IPS DF 6.9 (cell line): Measurements from ENCODE around the gene ACAP3.
A peak's percentile ranks its signal among the peaks of the same experiment; 100 is the strongest.
"Not testable (repeated sequence)": the region's sequence is repeated elsewhere in the genome, so short reads cannot be mapped to it uniquely, and the experiment has no call there.

Source experiments
- DNase-seq: peaks from one replicate; pipeline ENCODE4 v3.0.0-alpha.2; 2013; ENCODE audit warnings: low read depth, low spot score
- H3K27ac ChIP-seq: one replicate; pipeline ENCODE4 v1.5.1; 2013; ENCODE audit warnings: low read length, control low read depth
- H3K27me3 ChIP-seq: 2 replicates; pipeline ENCODE4 v1.6.1; 2013; ENCODE audit warnings: mild to moderate bottlenecking, low read length; ENCODE audit not compliant: control insufficient read depth, insufficient read depth
- H3K36me3 ChIP-seq: 2 replicates; pipeline ENCODE4 v1.6.1; 2013; ENCODE audit warnings: low read length; ENCODE audit not compliant: control insufficient read depth, insufficient read depth
- H3K4me1 ChIP-seq: 2 replicates; pipeline ENCODE4 v1.6.1; 2013; ENCODE audit warnings: low read length; ENCODE audit not compliant: control insufficient read depth, insufficient read depth
- H3K4me3 ChIP-seq: 2 replicates; pipeline ENCODE4 v1.5.1; 2013; ENCODE audit warnings: mild to moderate bottlenecking, low read length
- H3K9me3 ChIP-seq: 2 replicates; pipeline ENCODE4 v1.6.1; 2013; ENCODE audit warnings: low read length, inconsistent platforms; ENCODE audit not compliant: control insufficient read depth, insufficient read depth
- WGBS: extraction: QIAGEN DNeasy Blood & Tissue Kit; methylation state at CpG from one replicate; pipeline ENCODE4 v1.1.7; 2013; ENCODE audit warnings: mixed read lengths, missing lambda C conversion rate; ENCODE audit not compliant: insufficient read length, insufficient coverage; 5-methylcytosine and 5-hydroxymethylcytosine counted together

Gene ACAP3

DNA sequence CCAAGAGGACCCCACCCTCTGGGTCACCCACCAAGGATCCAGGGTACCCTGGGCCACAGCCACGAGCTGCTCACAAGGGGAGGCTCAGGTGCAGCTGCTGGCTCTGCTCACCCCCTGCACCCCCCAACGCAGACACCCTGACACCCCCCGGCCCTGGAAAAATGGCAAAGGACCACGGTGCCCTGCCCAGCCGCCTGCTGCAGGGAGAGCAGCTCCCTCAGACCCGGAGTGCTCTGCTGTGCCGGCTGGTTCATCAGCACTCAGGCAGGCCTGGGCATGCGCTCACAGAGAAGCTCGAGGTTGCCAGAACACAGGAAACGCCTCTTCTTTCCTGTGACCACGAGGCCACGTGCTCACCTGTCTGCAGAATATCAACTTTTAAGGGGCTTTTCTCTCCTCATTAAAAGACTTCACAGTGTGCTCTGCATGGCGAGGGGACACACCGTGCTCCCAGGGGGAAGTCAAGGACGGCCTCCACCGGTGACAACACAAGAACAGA is 56.9 kb downstream of the ACAP3 start:
- no CpG with 5 or more reads among the region's 16 CpGs for WGBS
- no peaks in the 10 kb centered on the region for H3K9me3 ChIP-seq
- H3K36me3 ChIP-seq = peaks cover 21% of the 10 kb centered on the region
- no peaks in the 10 kb centered on the region; the same call in 1 of the 2 replicates for H3K27me3 ChIP-seq
- H3K4me1 ChIP-seq = peaks cover 8% of the 10 kb centered on the region
- no peak for DNase-seq
- no peak overlapping the region for H3K27ac ChIP-seq
- H3K4me3 ChIP-seq = no peak overlapping the region

DNA sequence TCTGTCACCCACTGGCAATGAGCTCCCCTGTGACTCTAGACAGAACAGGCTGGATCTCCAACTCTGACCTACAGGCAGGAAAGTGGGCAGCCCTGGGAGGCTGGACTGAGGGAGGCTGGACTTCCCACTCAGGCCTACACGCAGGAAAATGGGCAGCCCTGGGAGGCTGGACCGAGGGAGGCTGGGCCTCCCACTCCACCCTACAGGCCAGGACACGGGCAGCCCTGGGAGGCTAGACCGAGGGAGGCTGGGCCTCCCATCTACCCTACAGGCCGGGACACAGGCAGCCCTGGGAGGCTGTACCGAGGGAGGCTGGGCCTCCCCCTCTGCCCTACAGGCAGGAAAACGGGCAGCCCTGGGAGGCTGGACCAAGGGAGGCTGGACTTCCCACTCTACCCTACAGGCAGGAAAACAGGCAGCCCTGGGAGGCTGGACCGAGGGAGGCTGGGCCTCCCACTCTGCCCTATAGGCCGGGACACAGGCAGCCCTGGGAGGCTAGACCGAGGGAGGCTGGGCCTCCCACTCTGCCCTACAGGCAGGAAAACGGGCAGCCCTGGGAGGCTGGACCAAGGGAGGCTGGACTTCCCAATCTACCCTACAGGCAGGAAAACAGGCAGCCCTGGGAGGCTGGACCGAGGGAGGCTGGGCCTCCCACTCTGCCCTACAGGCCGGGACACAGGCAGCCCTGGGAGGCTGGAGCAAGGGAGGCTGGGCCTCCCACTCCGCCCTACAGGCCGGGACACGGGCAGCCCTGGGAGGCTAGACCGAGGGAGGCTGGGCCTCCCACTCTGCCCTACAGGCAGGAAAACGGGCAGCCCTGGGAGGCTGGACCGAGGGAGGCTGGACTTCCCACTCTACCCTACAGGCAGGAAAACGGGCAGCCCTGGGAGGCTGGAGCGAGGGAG is 59.5 kb downstream of the ACAP3 start:
- no CpG with 5 or more reads among the region's 21 CpGs for WGBS
- not testable (repeated sequence) for DNase-seq, H3K4me1 ChIP-seq, H3K36me3 ChIP-seq, H3K9me3 ChIP-seq, H3K27ac ChIP-seq, H3K27me3 ChIP-seq, H3K4me3 ChIP-seq

DNA sequence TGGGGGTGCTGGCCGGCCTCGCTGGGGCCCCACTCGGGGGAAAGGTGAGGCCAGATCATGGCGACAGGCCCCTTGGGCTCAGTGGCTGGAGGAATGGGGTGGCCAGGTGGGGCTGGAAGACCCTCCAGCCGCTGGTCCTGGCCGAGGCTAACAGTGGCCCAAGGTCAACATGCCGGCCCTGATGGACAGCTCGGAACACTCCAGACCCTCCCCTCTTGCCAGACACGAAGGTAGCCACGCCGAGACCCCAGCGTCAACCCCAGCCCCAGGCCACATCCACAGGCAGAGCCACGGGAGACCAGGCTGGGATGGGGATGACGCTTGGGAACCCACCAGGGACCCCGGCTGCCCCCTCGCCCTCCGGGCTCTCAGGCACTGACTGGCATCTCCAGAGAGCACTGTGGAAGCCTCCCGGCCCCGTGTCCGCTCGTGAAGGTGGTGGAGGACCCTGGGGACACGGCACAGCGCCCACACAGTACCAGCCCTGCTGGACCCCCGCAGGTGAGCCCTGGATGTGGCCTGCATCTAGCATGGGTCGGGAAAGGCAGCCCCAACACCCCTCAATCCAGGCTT is 60.3 kb downstream of the ACAP3 start:
- H3K27me3 ChIP-seq = no peaks in the 10 kb centered on the region; the same call in 1 of the 2 replicates
- no peak overlapping the region for H3K4me3 ChIP-seq
- peaks cover under 1% of the 10 kb centered on the region; the same call in 1 of the 2 replicates for H3K36me3 ChIP-seq
- H3K27ac ChIP-seq = no peak overlapping the region
- H3K4me1 ChIP-seq = peaks cover 8% of the 10 kb centered on the region
- no peak for DNase-seq
- no CpG with 5 or more reads among the region's 25 CpGs for WGBS
- no peaks in the 10 kb centered on the region for H3K9me3 ChIP-seq

DNA sequence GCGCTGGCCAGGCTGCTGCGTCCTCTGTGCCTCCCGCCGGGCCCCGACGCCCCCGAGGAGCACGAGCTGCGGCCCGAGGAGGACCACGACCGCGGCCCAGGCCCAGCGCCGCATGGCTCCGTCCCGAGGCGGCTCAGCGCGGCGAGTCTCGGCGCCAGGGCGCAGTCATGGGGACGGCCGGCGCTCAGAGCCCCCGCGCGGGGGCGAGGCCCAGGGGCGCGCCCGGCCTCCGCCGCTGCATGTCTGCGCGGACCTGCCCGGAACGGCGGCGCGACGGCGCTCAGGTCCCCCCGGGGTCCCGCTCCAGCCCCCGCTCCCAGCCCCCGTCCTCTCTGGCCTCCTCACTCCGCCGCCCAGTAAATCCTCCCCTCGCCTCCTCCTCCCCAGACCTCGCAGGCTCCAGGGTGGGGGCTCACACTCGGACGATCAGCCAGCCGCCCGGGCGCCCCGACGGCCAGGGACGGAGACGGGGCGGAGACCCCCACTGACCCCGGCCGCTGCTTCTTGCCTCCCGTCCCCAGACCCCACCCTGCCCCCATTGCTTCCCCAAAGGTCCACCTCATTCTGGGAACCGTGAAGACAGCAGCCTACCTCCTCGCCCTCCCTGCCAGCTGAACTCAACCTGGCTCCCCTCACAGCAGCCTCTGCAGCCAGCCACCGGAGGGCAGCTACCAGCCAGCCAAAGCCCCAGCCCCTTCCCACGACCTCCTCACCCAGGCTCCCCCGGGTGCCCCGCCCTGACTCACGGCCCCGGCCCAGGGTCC is 61.0 kb downstream of the ACAP3 start, which contains the start of gene C1QTNF12:
Gene C1QTNF12, minus strand, starts transcription at position 146 of the 764 bp plus-strand sequence. Its CDS starts 32 bp downstream, at position 114.
- Histone ChIP-seq H3K4me3 (peak within 1 kb of the TSS; percentile 29), H3K9me3 (no peaks in the 10 kb centered on the region), H3K4me1 (peaks cover 8% of the 10 kb centered on the region), H3K27ac (no peak within 1 kb of the TSS), H3K36me3 (no peaks in the 10 kb centered on the region), H3K27me3 (no peaks in the 10 kb centered on the region; the same call in 1 of the 2 replicates)
- DNase-seq = no peak
- no CpG with 5 or more reads among the region's 74 CpGs for WGBS

DNA sequence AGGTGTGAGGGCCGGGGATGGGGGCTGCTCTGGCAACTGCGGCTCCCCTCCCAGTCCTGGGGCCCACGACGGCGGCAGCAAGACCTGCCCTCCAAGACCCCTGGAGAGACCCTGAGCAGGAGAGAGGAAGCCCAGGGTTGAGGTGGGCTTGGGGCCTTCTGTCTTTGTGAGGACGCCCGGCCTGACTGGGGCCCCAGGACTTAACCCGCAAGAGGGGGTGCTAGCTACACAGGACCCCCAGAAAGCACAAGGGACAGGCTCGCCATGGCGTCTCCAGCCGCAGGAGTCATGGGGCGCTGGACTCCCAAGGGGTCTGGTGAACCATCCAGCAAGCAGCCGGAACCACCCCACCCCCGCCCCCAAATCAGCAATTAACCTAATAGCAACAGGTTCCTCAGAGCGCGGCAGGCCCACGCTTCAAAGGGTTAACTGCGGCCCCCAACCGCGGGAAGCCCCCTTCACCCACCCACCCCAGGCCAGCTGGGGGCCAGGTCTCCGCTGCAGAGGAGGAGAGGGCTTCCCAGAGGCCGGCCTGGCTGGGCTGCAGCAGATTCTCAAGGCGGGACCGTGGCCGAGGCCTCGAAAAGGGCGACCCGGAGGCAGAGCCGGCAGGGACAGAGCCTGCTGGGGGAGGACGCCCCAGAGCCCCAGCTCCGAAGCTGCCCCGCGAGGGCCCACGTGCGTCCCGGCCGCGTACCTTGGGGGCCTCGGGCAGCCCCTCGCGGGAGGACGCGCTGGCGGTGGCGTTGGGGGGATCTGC is 61.7 kb downstream of the ACAP3 start:
- H3K4me3 ChIP-seq = peak overlapping the region; percentile 29; the same call in 1 of the 2 replicates
- no peak for DNase-seq
- WGBS = no CpG with 5 or more reads among the region's 45 CpGs
- H3K9me3 ChIP-seq = no peaks in the 10 kb centered on the region
- no peaks in the 10 kb centered on the region; the same call in 1 of the 2 replicates for H3K27me3 ChIP-seq
- peaks cover 8% of the 10 kb centered on the region for H3K4me1 ChIP-seq
- no peak overlapping the region for H3K27ac ChIP-seq
- H3K36me3 ChIP-seq = no peaks in the 10 kb centered on the region

DNA sequence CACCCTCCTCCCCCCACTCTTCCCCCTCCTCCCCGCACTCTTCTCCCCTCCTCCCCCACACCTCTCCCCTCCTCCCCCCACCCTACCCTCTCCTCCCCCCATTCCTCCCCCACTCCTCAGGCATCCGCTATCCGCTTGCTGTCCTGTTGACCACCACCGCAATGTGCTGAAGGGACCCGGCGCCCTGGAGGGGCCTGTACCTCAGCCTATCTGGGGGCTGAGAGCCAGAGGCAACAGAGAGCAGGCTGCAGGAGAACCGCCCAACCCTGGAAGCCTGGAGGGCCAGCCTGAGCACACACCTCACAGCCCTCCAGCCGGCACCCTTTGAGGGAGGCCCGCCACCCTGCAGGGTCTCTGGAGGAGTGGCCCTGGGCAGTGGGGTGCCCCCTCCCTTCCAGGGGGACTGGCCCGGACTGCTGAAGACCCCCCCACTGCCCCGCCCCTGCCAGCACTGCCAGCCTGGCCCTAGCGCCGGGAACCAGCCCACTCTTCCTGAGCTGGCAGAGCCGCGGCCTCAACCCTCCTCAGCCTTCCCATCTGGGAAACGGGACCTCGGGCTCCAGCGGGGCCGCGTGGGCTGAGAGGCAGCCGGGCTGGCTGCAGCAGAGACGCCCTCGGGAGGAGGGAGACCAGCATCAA is 62.4 kb downstream of the ACAP3 start:
- H3K27ac ChIP-seq = no peak overlapping the region

DNA sequence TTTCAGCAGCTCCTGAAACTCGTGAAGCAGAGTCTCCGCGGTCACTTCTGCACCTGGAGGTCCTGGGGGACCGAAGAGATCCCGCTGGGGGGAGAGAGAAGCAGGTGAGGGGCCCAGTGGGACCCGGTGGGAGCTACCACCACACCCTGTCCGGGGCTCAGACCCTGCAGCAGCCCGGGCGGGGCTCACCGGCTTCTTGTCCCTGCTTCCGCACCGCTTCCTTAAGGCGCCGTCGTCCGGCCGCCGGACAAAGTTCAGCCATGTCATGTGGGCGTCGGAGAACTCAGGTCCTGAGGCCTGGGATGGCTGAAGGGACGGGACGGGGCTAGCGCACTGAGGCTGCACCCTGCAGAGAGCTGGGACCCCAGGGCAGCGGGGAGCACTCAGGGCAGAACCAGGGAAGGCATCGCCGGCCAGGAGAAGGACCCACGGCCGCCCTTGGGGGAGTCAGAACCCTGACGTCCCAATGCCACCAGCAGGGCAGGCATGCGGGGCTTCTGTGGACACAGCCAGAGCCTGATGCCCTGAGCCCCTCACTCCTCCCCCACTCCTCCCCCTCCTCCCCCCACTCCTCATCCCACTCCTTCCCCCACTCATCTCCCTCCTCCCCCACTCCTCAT is 63.4 kb downstream of the ACAP3 start:
- WGBS = no CpG with 5 or more reads among the region's 30 CpGs
- Histone ChIP-seq H3K4me3 (no peak overlapping the region), H3K4me1 (peaks cover 8% of the 10 kb centered on the region), H3K27ac (no peak overlapping the region), H3K27me3 (no peaks in the 10 kb centered on the region; the same call in 1 of the 2 replicates), H3K9me3 (no peaks in the 10 kb centered on the region), H3K36me3 (no peaks in the 10 kb centered on the region)
- DNase-seq = no peak

More for the DNA sequence above, 62.4 kb downstream of the ACAP3 start:
- no peak overlapping the region for H3K4me3 ChIP-seq
- DNase-seq = no peak
- peaks cover 8% of the 10 kb centered on the region for H3K4me1 ChIP-seq
- no peaks in the 10 kb centered on the region; the same call in 1 of the 2 replicates for H3K27me3 ChIP-seq
- no peaks in the 10 kb centered on the region for H3K36me3 ChIP-seq
- no CpG with 5 or more reads among the region's 23 CpGs for WGBS
- H3K9me3 ChIP-seq = no peaks in the 10 kb centered on the region

DNA sequence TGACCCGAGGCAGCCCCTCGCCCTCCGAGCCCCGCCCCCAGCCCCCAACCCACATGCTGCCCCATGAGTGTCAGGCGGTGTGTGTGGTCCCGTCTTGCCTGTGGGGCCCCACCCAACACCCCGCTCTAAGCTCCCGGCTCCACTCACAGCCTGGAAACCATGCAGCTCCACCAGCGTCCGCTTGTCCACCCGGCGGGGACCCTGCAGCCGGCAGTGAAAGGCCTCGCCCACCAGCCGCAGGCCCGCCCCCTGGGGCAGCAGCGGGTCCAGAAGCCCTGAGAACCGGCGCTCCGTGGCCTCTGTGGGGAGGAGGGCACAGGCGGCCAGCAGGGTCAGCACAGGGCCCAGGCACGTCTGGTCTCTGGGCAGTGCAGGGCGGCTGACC is 63.9 kb downstream of the ACAP3 start:
- no peaks in the 10 kb centered on the region for H3K9me3 ChIP-seq
- no peaks in the 10 kb centered on the region for H3K36me3 ChIP-seq
- H3K4me1 ChIP-seq = peaks cover 8% of the 10 kb centered on the region
- WGBS = no CpG with 5 or more reads among the region's 23 CpGs
- H3K27ac ChIP-seq = no peak overlapping the region
- H3K4me3 ChIP-seq = no peak overlapping the region
- no peaks in the 10 kb centered on the region; the same call in 1 of the 2 replicates for H3K27me3 ChIP-seq
- no peak for DNase-seq

DNA sequence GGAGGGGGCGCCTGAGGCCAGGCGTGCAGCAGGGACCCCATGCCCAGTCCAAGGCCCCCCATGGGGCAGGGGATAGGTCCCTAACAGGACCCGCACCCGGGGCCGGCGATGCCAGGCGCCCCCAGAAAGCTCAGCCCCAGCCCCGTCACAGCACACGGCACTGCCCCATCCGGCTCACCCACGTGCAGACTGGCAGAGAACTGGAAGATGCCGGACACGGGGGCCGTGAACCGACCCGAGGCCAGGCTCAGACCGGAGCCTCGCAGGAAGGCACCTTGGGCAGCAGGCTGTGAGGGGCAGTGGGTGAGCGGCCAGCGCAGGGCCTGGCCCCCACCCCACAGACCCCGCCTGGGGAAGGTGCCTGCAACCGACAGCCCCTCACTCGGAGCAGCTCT is 64.5 kb downstream of the ACAP3 start:
- H3K4me3 ChIP-seq = no peak overlapping the region
- H3K36me3 ChIP-seq = no peaks in the 10 kb centered on the region
- DNase-seq = no peak
- no peaks in the 10 kb centered on the region; the same call in 1 of the 2 replicates for H3K27me3 ChIP-seq
- peaks cover 8% of the 10 kb centered on the region for H3K4me1 ChIP-seq
- WGBS = no CpG with 5 or more reads among the region's 23 CpGs
- no peaks in the 10 kb centered on the region for H3K9me3 ChIP-seq
- H3K27ac ChIP-seq = no peak overlapping the region
